Forelimb muscle (tissue), 1 donor: ENCODE results near the gene ZBTB40. TPM values are rescaled to one million over a fixed set of nuclear protein-coding genes. Genes with fewer than 3 reads are reported as not detected.

ENCODE experiments used
- DNase-seq: peaks from one replicate; pipeline ENCODE4 v3.0.0-alpha.2; 2013; ENCODE audit warnings: low read depth
- polyA plus RNA-seq: library from polyadenylated mRNA; unstranded; fragments of 120-200 nt; gene quantifications from one replicate; pipeline ENCODE4 v1.2.1, GENCODE V29; 2013; ENCODE audit not compliant: insufficient read length

The ZBTB40 gene
- polyA plus RNA-seq, 1 donor, result 12.2 TPM

DNA sequence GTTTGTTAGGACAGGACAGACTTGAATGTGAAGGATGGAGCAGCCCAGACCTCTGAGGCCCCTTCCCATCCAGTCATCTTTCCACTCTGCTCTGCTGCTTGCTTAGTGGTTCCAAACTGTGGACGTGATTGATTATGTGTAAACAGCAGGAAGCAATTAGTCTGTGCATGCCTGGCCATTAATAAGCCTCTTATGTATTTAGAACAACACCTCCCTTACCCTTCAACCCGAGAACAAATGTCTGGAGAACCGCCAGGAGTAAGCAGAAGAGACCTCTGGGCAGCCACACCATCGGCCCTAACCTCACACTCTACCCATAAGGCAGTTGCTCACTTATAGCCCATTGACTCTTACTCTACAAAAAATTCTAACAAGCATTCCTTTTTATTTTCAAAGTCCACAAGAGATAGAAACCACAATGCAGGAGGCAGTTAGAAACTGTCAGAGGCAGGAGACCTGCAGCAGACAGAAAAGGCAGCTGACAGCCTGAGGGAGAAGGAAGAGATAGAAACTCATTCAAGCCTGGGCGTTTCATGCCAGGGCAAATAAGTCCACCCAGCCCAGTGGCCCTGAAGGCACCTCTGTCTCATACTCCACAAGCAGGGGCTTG, 105.8 kb downstream of the ZBTB40 start:
- no peak for DNase-seq

DNA sequence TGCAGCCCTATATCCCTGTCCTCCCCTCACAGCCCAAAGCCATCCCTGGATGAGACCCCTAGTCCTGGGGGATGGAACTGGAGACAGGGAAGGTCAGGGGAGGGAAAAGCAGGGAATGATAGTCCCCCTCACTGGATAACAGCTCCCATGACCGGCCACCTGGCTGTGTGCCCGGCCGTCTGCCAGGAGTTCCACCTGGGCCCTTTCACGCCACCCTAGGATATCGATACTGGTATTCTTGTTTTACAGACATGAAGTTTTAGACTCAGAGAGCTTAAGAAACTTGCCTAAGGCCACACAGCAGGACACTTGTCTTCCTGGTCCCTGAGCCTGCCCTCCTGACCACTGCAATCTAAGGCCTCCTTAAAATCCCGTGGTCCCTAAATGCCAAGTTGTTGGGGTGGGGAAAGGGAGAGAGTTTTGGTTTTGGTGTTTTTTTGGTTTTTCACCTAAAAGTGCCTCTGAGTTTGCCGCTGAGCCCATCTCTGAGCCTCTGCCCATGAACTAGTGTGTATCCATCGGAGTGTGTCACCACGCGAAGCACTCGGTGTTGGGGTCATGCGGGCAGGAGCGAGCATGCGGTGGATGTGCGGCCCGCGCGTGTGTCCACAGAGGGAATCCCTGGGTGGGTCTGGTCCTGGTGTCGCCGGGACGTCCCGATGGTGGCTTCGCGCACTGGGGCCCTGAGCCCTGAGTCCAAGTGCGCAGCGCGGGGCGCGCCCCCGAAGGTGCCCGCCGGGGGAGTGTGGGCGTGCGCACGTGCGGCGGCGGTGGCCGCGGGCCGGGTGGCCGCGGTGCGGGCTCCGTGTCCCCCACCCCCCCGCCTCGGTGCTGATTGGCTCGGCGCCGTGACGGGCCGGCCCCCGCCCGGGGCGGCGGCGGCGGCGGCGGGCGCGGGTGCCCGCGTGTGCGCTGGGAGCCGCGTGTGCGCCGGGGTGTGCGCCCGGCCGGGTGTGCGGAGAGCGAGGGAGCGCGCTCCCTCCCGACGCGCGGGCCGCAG, 111.2 kb downstream of the ZBTB40 start, which contains the start of gene EPHA8:
EPHA8 (plus strand) TSS at position 906 of the 1,000 bp plus-strand sequence. CDS start 147 bp downstream, outside the sequence.
- no peak for DNase-seq

DNA sequence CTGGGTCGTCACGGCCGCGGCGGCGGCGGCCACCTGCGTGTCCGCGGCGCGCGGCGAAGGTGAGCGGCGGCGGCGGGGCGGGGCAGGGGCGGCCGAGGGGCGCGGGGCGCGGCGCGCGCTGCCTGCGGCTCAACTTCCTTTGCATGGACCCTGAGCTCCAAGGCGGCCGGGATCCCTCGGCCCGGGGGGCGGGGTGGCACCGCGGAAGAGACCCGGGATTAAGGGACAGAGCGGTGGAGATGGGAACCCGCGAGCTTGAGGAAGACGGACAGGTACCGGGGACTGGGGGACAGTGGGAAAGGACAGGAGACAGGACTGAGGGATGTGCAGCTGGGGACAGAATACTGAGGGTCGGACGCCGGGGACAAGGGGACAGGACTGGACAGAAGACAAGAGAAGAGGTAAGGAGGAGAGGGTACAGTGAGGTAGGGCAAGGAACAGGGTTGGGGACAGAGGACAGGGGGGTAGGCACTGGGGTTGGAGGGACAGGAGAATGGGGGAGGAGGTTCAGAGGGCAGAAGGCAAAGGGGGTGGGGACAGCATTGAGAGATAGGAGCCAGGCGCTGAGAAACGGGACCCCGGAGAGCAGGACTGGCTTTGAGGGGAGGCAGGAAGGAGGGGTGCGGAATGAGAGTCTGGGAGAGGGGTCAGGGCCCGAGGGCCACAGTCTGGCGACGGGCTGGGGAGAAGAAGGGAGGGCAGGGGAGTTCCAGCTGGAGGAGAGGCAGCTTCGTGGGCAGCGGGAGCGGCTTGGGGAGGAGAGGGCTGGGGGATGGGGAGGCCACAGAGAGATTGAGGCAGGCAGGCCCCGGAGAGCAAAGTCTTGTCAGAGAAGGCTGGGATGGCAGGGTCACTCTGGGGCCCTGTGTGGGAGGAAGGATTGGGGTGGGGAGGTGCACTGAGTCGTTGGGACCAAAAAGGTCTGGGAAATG, 112.3 kb downstream of the ZBTB40 start:
- no peak for DNase-seq

DNA sequence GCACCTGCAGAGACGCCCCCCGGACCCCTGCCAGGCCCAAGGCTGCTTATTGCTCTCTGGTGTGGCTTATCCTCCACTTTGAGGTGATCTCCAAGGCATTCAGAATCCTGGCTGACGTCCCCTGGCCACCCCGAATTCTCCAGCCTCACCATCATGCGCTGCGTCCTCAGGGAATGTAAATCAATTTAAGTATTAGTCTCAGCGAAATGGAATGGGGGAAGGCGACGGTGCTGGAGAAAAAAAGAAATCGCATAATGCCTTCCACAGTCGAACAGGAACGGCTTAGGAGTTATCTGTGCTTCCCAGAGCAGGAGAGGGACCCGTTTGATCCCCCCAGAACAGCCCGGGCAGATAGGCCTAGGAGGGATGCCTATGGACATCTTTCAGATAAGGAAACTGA, 114.5 kb downstream of the ZBTB40 start:
- no peak for DNase-seq

DNA sequence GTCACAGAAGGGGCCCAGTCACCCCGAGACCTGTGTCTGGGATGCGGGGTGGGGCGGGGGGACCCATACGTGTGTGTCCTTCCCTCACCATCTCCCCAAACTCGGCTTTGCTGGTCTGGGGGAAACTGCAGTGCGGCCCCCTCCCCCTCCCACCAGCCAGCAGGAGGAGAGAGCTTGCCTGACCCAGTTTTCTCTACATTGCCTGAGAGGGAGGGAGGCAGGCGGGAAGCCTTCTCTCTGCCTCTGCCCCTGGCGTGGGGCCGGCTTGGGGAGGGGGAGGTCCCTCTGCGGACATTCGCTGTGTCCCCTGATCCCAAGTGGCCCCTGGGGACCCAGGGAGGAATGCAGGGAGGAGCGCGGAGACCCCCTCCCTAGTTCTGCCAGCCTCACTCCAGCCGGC, 115.5 kb downstream of the ZBTB40 start:
- no peak for DNase-seq

DNA sequence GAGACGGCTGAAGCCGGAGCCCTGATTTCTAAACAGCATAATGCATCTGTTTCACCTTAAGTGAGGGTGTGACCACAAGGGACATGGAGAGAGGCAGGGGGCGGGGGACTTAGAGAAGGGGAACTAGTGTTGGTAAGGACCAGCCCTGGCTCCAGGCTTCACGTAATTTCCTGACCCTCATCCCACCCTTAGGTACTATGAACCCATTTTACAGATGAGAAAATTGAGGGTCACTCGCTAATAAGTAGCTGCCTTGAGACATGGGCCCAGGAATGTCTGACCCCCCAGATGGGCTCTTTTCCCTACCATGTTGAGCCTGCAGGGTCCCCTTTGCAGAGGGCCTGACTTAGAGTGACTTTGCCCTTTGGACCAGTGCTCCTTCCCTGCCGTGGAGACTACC, 116.3 kb downstream of the ZBTB40 start:
- no peak for DNase-seq

DNA sequence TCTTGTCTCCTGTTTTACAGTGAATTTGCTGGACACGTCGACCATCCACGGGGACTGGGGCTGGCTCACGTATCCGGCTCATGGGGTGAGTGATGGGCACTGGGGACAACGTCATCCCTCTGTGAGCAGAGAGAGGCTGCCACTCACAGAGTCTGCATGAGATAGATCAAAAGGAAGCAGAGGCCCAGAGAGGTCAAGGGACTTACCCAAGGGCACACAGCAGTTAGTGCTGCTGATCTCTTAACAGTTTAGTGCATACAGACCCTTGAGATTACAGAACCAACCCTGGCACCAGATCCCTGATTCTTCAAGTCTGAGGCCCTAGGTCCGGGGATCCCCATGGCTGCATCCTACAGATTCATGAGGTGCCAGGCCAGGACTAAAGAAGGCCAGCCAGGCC, 117.6 kb downstream of the ZBTB40 start:
- DNase-seq, result no peak

DNA sequence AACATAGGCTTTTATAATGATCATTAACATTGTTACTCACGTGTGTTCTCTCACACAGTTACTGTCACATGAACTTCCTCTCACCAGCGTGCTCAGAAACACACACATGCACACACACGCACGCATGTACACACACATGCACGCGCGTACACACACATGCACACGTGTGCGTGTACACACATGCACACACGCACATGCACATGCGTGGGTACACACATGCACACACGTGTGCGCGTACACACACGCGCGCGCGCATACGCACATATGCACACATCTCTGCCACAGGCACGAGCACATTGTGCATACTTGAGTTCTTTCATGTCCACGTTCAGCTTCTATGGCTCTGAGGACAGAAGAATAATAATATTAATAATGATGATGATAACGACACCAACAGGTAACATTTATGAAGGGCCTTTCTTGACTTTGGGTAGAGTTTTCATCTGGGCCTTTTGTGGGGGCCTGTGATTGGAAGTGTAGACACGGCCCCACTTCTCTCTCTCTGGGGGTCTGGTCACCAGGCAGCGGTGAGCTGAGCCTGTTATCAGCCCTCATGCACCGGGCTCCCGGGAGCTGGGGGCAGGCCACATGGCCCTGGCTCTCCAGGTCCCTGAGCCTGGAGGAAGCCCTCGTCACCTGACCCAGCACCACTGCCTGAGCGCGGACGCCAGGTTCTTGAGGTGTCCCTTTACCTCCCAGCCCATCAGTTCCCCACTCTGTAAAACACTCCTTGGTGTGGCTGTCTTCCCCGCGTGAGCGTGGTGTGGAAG, 118.7 kb downstream of the ZBTB40 start:
- DNase-seq, result no peak

DNA sequence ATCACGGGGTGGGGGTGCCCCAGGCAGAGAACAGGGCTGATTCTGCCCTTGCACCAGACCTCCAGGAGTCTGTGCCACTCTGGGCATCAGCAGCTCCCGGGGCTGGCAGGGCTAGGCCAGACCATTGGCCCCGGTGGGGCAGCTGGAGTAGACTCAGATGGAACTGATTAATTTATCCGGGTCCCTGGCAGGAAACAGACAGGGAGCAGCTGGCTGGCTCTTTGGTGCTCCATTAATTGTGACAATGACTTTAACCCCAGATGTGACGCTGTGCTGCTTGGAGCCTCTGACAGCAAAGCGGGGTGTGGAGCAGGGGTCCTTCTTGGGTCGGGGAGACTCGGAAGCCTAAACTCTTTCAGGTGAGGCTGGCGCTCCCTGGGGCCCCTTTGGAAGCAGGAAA, 121.2 kb downstream of the ZBTB40 start:
- DNase-seq, result no peak

DNA sequence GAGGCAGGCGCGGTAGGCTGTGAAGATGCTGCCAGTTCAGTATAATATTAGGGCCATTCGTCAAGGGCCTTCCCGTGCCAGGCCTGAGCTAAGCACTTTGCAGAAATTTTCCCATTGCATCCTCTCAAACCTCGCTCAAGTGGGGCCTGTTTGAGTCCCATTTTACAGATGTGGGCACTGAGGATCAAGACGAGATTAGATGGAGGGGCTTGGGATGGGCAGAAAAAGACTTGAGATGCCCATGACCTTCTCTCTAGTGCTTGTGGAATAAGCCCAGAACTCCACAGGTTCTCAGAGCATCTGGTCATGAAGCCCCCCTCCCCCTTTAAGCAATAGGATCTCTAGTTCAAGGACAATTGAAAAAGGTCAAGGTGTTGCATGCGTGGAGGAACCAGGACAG, 121.6 kb downstream of the ZBTB40 start:
- no peak for DNase-seq

DNA sequence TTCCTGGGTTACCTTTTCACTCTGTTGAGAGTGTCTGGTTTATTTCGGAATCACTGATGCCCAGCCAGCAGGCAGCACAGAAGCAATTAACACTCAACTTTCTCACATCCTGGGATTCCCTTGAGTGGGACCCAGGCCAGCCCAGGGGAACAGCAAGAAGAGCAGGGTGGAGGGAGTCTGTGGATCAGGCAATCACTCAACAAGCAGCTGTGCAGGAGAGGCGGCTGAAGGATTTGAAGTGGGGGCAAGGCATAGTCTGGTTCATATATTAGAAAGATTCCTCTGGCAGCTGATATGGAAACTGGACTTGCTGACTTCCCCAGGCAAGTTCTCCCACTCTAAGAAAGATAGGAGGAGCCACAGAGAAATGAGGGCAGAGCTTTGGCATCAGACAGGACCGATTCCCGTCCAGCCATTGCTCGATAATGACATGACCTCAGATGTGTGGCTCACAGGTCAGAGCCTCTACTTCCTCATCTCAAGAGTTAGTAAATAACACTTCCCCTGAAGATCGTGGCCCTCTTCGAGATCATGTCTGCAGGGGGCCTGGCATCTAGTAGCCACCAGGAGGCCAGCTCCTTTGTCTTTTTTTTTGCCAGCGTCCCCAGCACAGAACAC, 124.0 kb downstream of the ZBTB40 start:
- no peak for DNase-seq

DNA sequence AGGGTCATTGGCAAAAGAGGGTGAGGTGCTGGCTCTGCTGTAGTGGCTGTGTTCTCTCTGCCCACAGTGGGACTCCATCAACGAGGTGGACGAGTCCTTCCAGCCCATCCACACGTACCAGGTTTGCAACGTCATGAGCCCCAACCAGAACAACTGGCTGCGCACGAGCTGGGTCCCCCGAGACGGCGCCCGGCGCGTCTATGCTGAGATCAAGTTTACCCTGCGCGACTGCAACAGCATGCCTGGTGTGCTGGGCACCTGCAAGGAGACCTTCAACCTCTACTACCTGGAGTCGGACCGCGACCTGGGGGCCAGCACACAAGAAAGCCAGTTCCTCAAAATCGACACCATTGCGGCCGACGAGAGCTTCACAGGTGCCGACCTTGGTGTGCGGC, 124.5 kb downstream of the ZBTB40 start:
- DNase-seq, result no peak

DNA sequence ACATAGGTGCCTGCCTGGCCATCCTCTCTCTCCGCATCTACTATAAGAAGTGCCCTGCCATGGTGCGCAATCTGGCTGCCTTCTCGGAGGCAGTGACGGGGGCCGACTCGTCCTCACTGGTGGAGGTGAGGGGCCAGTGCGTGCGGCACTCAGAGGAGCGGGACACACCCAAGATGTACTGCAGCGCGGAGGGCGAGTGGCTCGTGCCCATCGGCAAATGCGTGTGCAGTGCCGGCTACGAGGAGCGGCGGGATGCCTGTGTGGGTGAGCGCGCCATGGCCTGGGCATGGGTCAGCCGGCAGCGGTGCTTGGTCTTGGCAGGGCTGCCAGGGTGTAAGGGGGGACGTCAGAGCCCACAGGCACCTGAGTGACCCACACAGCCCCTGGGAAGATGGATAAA, 125.0 kb downstream of the ZBTB40 start:
- DNase-seq, result no peak

DNA sequence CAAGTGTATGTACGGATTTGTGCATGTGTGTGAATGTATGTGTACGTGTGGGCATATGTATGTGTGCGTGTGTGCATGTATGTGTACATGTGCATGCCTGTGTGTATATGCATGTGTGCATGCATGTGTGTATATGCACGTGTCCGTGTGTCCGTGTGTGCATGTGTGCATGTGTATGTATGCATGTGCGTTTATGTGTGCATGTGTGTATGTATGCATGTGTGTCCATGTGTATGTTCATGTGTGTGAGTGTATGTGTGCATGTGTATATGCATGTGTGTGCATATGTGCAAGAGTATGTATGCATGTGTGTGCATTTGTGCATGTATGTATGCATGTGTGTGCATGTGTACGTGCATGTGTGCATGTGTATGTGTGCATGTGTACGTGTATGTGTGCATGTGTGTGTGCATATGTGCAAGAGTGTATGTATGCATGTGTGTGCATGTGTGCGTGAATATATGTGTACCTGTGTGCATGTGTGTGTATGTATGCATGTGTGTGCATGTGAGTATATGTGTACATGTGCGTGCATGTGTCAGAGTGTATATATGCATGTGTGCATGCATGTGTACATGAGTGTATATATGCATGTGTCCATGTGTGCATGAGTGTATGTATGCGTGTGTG, 127.2 kb downstream of the ZBTB40 start:
- DNase-seq, result no peak

DNA sequence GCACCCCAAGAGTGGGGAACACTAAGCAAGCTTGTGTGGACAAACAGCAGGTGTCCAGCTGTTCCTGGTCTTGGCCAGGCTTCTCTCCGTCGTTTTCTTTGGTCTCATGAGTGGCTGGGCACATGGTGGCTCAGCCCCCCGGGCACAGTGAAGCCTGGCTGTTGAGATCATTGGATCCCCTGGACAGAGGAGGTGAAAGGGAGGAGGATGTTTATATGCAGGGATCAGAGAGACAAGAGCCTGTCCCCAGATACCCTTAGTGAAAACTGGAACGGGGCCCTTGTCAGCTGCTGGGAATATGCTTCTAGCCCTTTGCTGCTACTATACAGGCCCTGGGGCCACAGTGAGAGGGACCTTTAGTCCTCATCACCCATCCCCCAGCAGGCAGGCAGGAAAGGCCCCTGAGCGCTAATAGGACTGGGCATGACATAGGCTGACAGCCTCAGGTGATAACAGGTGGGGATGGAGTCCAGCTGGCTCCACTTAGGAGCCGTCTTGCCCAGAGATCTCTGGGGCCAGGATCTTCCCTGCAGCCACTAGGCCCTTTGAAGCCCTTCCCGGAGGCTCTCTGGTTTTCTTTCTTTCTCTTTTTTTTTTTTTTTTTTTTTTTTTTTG, 128.0 kb downstream of the ZBTB40 start:
- no peak for DNase-seq
